Prostate gland (tissue), 2 donors: ENCODE measurements around the gene KRTDAP. TPM values are rescaled to one million over a fixed set of nuclear protein-coding genes. Genes with fewer than 3 reads are reported as not detected.
"Not testable (repeated sequence)": the region's sequence is repeated elsewhere in the genome, so short reads cannot be mapped to it uniquely, and the experiment has no call there.

ENCODE experiments used
- DNase-seq: peaks from one replicate; pipeline ENCODE4 v3.0.0-alpha.2; 2019; ENCODE audit warnings: low spot score
- H3K27ac ChIP-seq, 2 donors: fragments of 200-600 bp; sonication (generic); 2 replicates each; pipeline ENCODE4 v1.5.1; 2017 to 2019
- H3K27me3 ChIP-seq: fragments of 200-600 bp; sonication (generic); replicated peaks from 2 replicates; pipeline ENCODE4 v1.5.1; 2019; ENCODE audit not compliant: insufficient read depth
- H3K36me3 ChIP-seq, 2 donors: fragments of 200-600 bp; sonication (generic); 1 replicate in 1 of 2; 2 replicates in 1 of 2; pipeline versions ENCODE4 v1.5.1 to v1.8.1; 2017 to 2019
- H3K4me1 ChIP-seq: fragments of 200-600 bp; sonication (generic); replicated peaks from 2 replicates; pipeline ENCODE4 v1.5.1; 2019
- H3K4me3 ChIP-seq, 2 donors: fragments of 200-600 bp; sonication (generic); 2 replicates each; pipeline ENCODE4 v1.5.1; 2017 to 2019
- H3K9me3 ChIP-seq: fragments of 200-600 bp; sonication (generic); 2 replicates; pipeline ENCODE4 v1.5.1; 2017
- CTCF ChIP-seq, 4 experiments: fragments of 200-600 bp in 2 of 4; fragments of 450-650 bp in 2 of 4; sonication (generic) in 2 of 4; IDR thresholded peaks; 1 replicate in 3 of 4; 2 replicates in 1 of 4; pipeline ENCODE4 v1.5.1; 2016 to 2019; ENCODE audit warnings: antibody characterized with exemption in 4 of 4, mild to moderate bottlenecking in 2 of 4, moderate library complexity in 2 of 4
- POLR2A ChIP-seq: fragments of 450-650 bp; IDR thresholded peaks from one replicate; pipeline ENCODE4 v1.6.1; 2016; ENCODE audit warnings: antibody characterized with exemption, mild to moderate bottlenecking
- POLR2AphosphoS5 ChIP-seq: sonication (generic); formaldehyde crosslinking; IDR thresholded peaks from one replicate; pipeline ENCODE4 v1.6.1; 2017; ENCODE audit warnings: antibody characterized with exemption
- WGBS: methylation state at CpG from one replicate; pipeline ENCODE4 v1.1.5; 2018; 5-methylcytosine and 5-hydroxymethylcytosine counted together
- intact Hi-C: fragments of 100-400 bp; cut with DNase I; formaldehyde crosslinking; loops from one replicate; pipeline ENCODE4 v1.14.2; 2022
- total RNA-seq, 2 donors: library from RNA; depleted of rRNA; stranded (reverse); fragments of >200 nt; gene quantifications; one replicate each; pipeline ENCODE4 v1.1.0, GENCODE V29; 2016

The KRTDAP gene
- total RNA-seq, 2 donors from 2014 or later: 3.6 to 58.6 TPM

- TF ChIP-seq CTCF (IDR thresholded peaks at IDR 0.05) (no peak), POLR2A (no peak), POLR2AphosphoS5 (no peak)
- intact Hi-C loops: no loop called here
- Histone ChIP-seq H3K9me3 (no peaks in the 10 kb centered on the region), H3K4me3 (no peak overlapping the region), H3K36me3 (no peaks in the 10 kb centered on the region), H3K27me3 (no peaks in the 10 kb centered on the region), H3K4me1 (no peaks in the 10 kb centered on the region), H3K27ac (no peak overlapping the region)
- WGBS: 51% methylated on average over 4 of the region's 4 CpGs
- no peak for DNase-seq
Measured at GRCh38 chr19:35476149-35476548, 14.1 kb downstream of the KRTDAP start.

DNA sequence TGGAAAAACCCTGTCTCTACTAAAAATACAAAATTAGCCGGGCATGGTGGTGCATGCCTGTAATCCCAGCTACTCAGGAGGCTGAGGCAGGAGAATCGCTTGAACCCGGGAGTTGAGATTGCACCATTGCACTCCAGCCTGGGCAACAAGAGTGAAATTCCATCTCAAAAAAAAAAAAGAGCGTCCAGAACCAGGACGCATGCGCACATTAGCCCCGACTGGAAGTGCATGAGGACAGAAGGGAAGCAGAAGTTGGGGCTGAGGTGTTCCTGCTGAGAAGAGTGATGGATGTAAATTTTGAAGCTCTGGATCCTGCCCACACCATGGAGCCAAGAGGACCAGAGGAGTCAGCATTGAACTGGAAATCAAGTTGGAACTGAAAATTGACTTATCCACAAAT, 15.7 kb downstream of the KRTDAP start:
- H3K36me3 ChIP-seq, intact Hi-C loops, DNase-seq, H3K27me3 ChIP-seq, H3K27ac ChIP-seq, H3K4me3 ChIP-seq, H3K4me1 ChIP-seq, H3K9me3 ChIP-seq: not testable (repeated sequence)
- WGBS: 96% methylated on average over 7 of the region's 7 CpGs

- no peaks in the 10 kb centered on the region for H3K4me1 ChIP-seq
- WGBS: 93% methylated on average over 14 of the region's 14 CpGs
- intact Hi-C loops: no loop called here
- no peaks in the 10 kb centered on the region for H3K36me3 ChIP-seq
- DNase-seq: no peak
- no peaks in the 10 kb centered on the region for H3K27me3 ChIP-seq
- no peak overlapping the region for H3K4me3 ChIP-seq
- H3K9me3 ChIP-seq: no peaks in the 10 kb centered on the region
- H3K27ac ChIP-seq: no peak overlapping the region
- TF ChIP-seq POLR2AphosphoS5 (no peak), POLR2A (no peak), CTCF (IDR thresholded peaks at IDR 0.05) (no peak)
Measured at GRCh38 chr19:35474104-35474503, 16.2 kb downstream of the KRTDAP start.

DNA sequence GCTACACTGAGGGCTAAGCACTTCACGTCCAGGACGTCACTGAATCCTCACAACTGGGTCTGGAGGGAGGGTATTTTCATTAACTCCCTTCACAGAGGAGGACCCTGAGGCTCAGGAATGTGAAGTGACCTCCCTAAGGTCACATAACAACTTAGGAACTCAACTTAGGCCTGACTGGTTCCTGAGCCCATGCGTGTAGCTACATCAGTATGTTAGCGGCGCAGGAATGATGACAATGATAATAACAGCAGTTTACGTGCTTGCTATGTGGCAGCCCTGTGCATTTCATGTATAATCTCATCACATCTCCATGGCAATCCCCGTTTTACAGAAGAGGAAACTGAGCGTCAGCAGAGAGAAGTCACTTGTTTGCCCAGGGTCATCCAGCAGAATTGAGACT, 18.3 kb downstream of the KRTDAP start:
- no peaks in the 10 kb centered on the region for H3K36me3 ChIP-seq
- H3K9me3 ChIP-seq: no peaks in the 10 kb centered on the region
- H3K27ac ChIP-seq: no peak overlapping the region
- H3K4me1 ChIP-seq: no peaks in the 10 kb centered on the region
- intact Hi-C loops: no loop called here
- no peak for DNase-seq
- TF ChIP-seq CTCF (IDR thresholded peaks at IDR 0.05): no peak
- TF ChIP-seq POLR2AphosphoS5: no peak
- no peak for TF ChIP-seq POLR2A
- WGBS: 91% methylated on average over 8 of the region's 8 CpGs
- H3K4me3 ChIP-seq: no peak overlapping the region
- no peaks in the 10 kb centered on the region for H3K27me3 ChIP-seq

DNA sequence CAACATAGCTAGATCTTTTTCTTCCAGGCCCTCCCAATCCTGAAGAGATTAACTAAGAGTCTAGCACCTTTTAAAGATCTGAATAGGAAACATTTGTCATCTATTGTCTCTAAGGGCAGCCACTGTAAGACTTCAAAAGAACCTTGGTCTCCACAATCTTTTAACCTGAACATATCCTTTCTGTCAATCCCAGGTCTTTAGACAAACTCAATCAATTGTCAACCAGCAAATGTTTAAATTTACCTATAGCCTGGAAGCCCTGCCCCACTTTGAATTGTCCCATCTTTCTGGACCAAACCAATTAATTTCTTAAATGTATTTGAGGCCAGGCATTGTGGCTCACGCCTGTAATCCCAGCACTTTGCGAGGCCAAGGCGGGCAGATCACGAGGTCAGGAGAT, 19.2 kb downstream of the KRTDAP start:
- intact Hi-C loops, H3K4me3 ChIP-seq, H3K9me3 ChIP-seq, H3K27ac ChIP-seq, H3K27me3 ChIP-seq, DNase-seq, H3K36me3 ChIP-seq, H3K4me1 ChIP-seq: not testable (repeated sequence)
- WGBS: 91% methylated on average over 4 of the region's 4 CpGs

GRCh38 chr19:35470128-35470527, 20.1 kb downstream of the KRTDAP start:
- no peaks in the 10 kb centered on the region for H3K27me3 ChIP-seq
- intact Hi-C loops: no loop called here
- H3K4me1 ChIP-seq: no peaks in the 10 kb centered on the region
- TF ChIP-seq CTCF (IDR thresholded peaks at IDR 0.05) (no peak), POLR2A (no peak), POLR2AphosphoS5 (no peak)
- H3K27ac ChIP-seq: no peak overlapping the region
- DNase-seq: no peak
- H3K9me3 ChIP-seq: no peaks in the 10 kb centered on the region
- WGBS: 79% methylated on average over 7 of the region's 7 CpGs
- H3K4me3 ChIP-seq: no peak overlapping the region
- H3K36me3 ChIP-seq: no peaks in the 10 kb centered on the region
